NCI-H526 treated with DMSO at 0.1 percent for 48 hours (cell line): Measurements from ENCODE around the gene CTBP2.

Experiments used
- DNase-seq: peaks from one replicate; lab custom pipeline; 2025; lab: John Stamatoyannopoulos, UW

The CTBP2 gene

DNA sequence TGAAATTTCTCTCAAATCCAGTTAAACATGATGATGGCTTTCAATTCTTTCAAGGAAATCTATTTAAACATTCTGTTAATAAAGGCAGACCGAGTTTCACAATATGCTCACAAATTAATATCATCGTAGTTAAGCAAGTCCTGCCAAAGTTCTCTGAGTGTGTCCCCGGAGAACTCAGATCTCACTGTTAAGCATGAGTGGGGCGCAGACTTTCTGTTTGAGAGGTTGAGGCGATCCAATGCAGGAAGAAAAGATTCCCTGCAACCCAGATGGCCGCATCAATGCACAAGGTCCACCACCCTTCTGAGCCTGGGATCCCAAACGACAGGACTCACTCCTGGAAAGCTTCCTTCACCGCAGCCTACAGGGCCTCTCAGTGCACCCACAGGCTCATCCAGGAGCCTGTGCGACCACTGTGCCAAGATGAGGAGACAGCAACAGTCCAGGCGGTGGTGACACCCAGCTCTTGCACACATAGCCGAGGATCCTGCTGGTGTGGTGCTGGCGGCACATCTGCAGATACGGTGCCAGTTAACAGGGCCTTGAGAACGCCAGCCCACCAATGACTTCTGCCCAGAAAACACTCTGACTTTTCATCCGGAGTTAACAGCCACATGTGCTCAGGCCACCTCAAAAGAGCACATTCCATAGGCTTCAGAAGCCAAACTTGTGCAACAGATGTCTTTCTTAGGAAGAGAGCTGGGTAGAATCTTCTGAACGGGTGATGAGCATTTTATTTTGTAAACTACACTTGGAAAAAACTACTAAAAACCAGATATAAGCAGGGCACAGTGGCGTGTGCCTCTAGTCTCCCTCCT is 116.3 kb downstream of the CTBP2 start:
- DNase-seq: no peak

- no peak for DNase-seq
These were observed 118.4 kb downstream of the CTBP2 start for GRCh38 chr10:125041856-125042506.

DNA sequence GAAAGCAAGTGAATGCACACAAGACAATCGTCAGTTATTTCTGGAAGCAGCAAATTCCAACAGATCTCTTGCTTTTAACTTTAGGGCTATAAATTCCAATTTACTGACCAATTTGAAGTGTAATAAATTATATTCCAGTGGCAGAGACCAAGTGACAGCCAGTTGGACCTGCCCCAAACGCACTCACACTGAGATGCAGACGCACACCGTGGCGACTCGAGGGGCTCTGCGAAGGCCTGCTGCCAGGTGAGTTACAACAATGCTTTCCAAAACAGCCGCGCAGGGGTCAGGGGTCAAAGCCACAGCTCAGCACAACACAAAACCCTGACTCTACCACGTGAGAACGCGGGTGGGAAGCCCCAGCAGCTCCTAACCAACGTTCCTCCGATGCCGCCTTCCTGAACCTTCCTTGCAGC is 121.0 kb downstream of the CTBP2 start:
- DNase-seq: no peak

DNA sequence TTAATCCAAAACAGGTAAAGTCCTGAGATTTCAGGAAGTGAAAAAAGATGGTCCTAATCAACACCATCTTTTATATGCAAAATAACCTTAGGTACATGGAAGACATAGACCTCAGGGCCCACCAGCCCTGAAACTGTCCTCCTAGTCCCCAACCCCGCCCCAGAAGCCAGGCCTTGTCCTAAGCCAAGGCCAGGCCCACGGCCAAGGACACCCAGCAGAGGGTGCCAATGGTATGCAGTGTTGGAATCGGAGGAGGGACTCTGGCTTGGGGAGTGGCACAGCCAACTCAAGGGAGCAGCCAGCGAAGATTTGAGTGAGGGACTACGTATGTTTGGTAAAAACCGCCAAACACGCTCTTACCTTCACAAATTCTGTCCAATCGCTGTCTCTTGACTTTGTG is 121.7 kb downstream of the CTBP2 start:
- DNase-seq: no peak

- DNase-seq: no peak
These were observed 123.1 kb downstream of the CTBP2 start for GRCh38 chr10:125037145-125037877.

- no peak for DNase-seq
These were observed 124.6 kb downstream of the CTBP2 start for GRCh38 chr10:125035588-125036295.

DNA sequence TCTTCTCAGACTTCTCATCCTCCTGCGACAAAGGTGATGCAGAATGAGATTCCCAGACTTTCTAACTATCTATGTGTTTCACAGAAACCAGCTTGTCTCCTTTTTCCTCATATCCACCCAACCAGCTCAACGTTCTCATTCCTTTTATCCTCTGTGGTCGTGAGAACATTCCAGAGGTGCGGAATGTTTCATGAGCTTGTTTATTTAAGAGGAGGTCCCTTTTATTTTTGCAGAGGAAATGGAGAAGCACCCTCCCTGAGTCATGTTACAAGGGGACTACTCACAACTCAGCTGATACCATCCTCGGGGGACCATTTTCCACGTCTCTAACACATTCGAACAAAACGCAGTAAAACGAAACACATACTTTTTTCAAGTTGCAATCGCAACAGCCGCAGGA is 125.2 kb downstream of the CTBP2 start:
- no peak for DNase-seq

DNA sequence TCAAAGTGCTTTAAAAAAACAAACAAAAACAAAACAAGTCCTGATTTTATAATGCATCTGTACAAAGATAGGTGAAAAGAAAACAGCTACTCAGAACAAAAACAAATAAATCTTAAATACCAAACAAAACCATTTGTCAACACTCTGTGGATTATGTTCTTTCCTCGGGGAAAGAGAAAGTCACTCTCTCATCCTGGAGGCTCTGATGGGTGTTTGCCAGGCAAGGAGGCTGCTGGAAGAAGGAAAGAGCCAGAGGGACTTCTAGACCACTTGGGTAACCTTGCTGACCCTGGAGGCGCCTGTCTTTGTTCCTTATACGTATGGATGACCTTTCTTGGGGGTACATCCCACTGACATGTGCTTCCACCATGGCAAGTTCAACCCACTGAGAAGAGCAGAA is 125.7 kb downstream of the CTBP2 start:
- DNase-seq: no peak

DNA sequence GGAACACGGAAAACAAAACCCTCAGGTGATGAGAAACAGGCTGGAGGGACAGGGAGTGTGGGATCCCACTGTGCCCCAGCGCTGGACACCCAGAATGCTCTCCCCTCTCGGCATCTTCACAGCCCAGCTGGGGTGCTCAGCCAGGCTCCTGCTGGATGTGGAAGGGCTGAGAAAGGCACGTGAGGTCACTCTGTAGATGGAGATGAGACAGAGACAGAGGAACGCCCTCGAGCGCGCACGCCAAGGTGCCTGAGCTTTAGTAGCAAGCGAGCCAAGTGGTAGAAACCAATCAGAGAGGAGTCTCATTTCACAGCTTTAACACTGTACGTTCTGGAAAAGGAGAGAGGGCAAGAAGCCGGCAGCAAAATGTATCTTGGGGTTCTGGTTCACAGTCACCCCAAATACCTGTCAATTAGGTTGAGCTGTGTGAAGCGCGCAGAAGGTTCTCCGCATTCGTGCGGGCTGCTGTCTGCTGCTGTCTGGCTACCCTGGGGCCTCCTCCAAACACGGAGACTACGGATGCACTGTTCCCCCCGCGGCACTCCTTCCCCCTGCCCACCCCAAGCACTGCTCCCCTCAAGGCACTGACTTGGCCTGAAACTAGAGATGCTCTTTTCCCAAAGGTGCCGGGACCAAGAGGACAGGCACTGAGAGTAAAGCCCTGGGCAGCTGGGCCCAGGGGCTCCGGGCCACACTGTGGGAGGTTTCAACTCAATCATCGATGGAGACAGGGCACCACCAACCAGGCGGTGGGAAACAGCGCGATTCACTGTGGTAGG is 127.0 kb downstream of the CTBP2 start:
- no peak for DNase-seq

DNA sequence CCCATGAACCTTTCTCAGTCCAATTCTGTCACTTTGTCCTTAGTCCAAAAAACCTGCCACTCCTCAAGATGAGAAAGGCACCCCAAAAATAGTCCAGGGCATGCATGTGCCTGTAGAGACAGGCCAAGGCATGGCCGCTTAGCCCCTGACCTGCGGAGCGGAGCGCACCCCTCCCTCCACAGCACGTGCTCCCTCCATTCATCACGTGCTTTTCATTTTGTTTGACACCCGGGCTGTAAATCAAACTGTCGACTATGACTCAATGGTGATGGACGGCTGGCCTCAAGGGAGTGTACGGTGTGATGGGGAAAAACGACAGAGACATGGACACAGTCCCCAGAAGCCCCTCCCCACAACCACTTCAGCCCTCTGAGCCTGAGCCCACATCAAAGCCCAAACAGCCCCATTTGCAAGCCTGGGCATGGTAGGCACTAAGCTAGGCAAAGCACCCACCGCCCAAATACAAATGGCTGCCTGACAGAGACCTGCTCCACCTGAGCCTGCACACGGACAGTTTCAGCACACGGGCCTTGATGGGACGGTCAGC is 127.8 kb downstream of the CTBP2 start:
- no peak for DNase-seq

- no peak for DNase-seq
These were observed 129.7 kb downstream of the CTBP2 start for GRCh38 chr10:125030567-125031197.

DNA sequence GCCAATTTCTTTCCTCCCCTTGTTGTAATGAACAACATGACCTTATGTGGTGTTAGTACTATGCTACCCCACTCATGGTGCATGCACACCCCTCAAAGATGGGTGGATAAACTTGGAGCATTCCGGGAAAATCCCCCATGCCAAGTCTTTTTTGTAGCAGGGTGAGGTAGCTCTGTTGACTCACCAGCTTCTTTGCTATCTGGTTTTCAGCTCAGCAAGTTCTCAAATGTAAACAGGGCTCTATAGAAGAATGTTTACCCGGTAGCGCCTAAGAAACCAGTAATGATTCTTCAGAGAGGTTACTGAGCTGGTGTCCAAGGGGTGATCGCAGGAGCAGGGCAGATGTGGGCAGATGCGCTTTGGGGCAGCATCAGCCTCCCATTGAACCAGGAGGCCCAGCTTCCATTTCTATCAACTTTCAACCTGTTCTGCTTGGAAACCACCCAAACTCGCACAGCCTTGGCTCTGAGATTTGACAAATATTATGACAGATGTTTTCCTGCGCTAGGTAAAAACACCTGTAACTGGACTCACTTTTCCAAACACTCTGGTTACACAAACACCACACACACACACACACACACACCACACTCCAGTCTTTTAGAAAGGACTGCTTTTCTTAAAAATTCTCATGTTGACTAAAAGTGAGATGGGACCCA is 130.7 kb downstream of the CTBP2 start:
- no peak for DNase-seq

DNA sequence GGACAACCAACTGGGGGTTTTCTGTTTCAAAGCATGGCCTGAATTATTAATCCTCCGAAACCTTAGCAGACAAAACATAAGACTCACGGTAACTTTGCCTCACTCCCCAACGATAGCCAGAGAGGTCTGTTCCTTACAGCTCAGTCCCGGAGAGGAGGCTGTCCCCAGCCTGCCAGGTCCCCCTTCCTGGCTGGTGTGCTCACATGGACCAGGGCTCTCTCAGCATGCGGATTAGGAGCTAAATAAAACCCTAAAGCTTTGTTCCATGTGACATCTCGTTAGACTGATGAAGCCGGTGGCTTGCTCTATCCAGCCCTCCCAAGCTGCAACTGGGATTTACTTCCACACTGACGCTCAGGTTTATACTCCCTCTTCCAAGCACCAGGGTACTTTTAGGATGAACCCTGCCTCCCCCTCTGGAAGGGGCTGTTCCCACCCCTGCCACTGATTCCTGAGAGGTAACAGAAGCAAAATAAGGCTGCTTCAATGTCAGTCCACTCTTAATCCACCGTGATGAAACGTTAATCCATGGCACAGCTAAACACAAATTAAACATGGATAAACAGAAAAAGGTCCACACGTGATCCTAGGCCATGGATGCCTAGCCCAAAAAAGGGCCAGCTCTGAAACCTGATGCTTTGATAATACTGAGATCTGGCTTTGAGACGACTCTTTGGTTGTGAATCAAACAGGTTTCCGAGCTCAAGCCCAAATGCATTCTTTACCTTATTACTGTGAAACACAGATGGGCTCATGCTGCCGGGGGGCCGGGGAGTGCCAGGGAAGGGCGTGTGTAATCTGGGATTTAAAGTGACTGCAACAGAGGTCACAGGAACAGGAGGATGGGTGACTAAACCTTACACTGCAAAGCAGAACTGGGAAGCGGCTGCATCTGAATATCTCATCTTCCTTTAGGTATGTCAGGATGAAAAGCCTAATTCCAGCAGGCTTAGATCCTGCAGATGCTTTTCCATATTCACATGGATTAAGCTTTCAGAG is 132.2 kb downstream of the CTBP2 start:
- no peak for DNase-seq

GRCh38 chr10:125026974-125027735 is 133.2 kb downstream of the CTBP2 start:
- no peak for DNase-seq

GRCh38 chr10:125026036-125026931 is 134.1 kb downstream of the CTBP2 start:
- DNase-seq: no peak

- DNase-seq: no peak
These were observed 135.0 kb downstream of the CTBP2 start for GRCh38 chr10:125025341-125025740.
